Activated CD4-positive, alpha-beta T cell treated with anti-CD3 and anti-CD28 coated beads, Interleukin-2, amount 50 U/mL, for 4 hours (primary cell): ENCODE data around the gene TIMM23.
A peak's percentile ranks its signal among the peaks of the same experiment; 100 is the strongest.
"Not testable (repeated sequence)": the region's sequence is repeated elsewhere in the genome, so short reads cannot be mapped to it uniquely, and the experiment has no call there.

ENCODE experiments used
- DNase-seq, 2 experiments: peaks; one replicate each; pipeline ENCODE4 v3.0.0-alpha.2; 2020

The TIMM23 gene

GRCh38 chr10:45997994-45998763 lies 25.9 kb downstream of the TIMM23 start:
- DNase-seq = no peak

DNA sequence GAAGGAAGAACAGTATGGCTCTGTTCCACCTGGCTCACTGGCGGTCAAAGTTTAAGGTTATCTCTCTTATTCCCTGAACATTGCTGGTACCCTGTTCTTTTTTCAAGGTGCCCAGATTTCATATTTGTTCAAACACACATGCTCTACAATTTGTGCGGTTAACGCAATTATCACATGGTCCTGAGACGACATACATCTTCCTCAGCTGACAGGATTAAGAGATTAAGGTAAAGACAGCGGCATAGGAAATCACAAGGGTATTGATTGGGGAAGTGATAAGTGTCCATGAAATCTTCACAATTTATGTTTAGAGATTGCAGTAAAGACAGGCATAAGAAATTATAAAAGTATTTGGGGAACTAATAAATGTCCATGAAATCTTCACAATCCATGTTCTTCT lies 27.7 kb downstream of the TIMM23 start:
- DNase-seq = not testable (repeated sequence)

DNA sequence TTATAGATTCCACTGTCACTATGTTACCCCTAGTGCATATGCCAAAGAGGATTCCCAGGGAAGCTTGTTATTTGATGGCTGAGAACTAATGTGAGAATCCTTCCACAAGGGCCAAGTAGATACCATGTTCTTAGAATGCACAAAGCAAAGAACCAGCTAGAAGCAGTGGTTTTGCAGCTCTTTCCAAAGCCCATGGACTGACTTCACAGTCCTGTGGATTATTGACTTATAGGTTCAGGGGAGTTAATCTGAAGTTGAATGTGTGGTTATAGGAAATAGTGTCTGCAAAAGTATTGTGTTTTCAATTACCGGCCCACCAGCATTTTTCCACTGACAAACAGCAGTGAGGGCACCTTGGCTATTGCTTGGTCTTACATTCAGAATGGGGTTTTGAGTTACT lies 28.2 kb downstream of the TIMM23 start:
- DNase-seq = no peak

DNA sequence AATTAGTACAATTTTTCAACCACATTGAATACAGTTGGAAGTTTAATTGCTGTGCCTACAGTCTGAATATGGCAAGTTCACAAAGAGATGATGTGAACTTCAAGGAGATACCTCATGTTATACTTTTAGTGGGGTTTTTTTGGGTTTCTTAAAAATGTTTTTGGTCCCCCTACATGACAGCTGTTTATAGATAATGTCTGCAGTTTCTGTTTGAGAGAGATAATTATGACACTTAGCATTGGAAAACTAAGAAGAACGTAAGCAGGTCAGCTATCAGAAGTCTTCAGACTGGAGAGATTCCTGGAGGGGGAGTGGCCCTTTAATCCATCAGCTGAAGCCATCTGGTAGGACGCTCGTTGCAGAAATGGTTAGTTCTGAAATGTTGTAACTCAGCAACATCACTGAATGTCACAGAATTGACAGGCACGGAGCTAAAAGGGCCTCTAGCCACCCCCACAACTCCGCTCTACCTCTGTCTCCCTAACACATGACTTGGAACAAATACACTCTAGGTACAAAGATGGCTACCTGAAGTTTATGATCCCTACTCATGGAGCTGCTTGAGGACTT lies 29.0 kb downstream of the TIMM23 start:
- DNase-seq = no peak

- DNase-seq = not testable (repeated sequence)
Observed at GRCh38 chr10:46002189-46002687, 29.9 kb downstream of the TIMM23 start.

GRCh38 chr10:46002916-46003693 lies 30.8 kb downstream of the TIMM23 start:
- no peak for DNase-seq

GRCh38 chr10:46004963-46005362 lies 32.7 kb downstream of the TIMM23 start:
- DNase-seq = no peak

DNA sequence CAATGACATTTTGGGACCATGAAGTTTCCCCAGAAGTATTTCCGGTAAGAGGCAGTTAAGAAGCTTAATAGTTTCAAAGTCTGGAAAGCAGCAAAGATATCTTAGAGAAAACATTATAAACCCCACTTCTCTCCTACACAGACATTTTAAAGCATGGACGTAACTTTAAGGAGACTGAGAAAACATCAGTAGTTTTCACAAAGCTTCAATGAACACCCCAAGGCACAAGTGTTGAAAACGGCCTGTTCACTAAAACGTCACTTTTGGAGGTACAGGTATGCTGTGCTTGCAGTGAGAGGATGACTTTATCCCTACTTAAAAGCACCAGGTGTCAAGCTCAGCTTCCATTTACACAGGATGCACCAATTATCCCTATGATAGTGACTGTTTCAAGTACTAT lies 33.1 kb downstream of the TIMM23 start:
- DNase-seq = no peak

- no peak for DNase-seq
Observed at GRCh38 chr10:46006219-46006618, 33.9 kb downstream of the TIMM23 start.

GRCh38 chr10:46012746-46013145 lies 40.5 kb downstream of the TIMM23 start:
- DNase-seq = no peak

- no peak for DNase-seq
Observed at GRCh38 chr10:46014206-46014605, 41.9 kb downstream of the TIMM23 start.

- no peak for DNase-seq
Observed at GRCh38 chr10:46014683-46015405, 42.6 kb downstream of the TIMM23 start.

GRCh38 chr10:46016190-46016589 lies 43.9 kb downstream of the TIMM23 start:
- DNase-seq = no peak

DNA sequence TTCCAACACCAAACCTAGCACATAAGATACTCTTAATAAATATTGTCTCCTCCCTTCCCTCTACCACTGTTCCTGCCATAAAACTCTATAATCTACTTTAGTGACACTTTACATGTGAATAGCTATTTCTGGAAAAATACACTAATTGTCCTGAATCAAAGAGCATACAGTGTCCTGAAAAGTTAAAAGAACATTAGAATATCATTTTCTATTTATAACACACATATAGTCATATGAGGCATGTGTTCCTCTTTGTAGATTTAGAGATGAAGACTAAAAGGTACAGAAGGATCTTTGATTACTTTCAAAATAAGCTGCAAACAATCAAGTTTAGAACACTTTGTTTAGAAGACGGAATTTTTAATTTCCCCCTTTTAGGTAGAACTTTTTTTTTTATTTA lies 44.5 kb downstream of the TIMM23 start:
- DNase-seq = no peak

DNA sequence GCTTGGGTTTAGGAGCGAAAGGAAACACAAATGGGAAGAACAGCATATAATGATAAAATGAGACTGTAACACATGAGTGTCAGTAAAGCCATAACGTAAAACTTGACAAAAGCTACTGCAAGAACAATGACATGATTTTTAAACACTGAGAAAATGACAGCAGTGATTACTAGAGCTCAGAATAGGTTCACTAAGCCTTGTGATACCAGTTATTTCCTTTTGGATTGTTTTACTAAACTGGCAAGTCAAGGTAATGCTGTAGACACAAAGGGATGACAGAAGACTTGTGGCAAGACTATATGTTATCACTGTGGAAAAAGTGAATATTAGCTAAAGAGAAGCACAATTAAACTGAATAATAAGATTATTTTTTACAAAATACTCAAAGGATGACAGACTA lies 45.4 kb downstream of the TIMM23 start:
- DNase-seq = no peak

GRCh38 chr10:46018453-46019176 lies 46.3 kb downstream of the TIMM23 start:
- DNase-seq = no peak

DNA sequence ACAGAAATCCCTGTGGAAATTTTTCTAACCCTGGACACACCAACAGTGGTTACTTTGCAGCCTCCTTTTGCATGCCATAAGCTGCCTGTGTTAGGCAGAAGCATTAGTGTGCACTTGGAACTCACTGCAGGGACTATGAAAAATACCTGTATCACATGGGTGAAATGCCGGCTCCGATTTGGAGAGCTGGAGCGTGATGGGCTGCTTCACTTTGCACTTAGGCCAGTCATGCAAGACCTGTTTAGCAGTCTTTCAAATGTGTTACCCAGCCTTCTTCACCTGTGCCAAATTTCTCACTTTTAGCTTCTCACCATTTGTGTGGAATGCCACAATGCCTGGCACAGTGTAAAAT lies 46.9 kb downstream of the TIMM23 start:
- no peak for DNase-seq

- no peak for DNase-seq
Observed at GRCh38 chr10:46019569-46020343, 47.5 kb downstream of the TIMM23 start.

- no peak for DNase-seq
Observed at GRCh38 chr10:46020344-46020657, 48.0 kb downstream of the TIMM23 start.

DNA sequence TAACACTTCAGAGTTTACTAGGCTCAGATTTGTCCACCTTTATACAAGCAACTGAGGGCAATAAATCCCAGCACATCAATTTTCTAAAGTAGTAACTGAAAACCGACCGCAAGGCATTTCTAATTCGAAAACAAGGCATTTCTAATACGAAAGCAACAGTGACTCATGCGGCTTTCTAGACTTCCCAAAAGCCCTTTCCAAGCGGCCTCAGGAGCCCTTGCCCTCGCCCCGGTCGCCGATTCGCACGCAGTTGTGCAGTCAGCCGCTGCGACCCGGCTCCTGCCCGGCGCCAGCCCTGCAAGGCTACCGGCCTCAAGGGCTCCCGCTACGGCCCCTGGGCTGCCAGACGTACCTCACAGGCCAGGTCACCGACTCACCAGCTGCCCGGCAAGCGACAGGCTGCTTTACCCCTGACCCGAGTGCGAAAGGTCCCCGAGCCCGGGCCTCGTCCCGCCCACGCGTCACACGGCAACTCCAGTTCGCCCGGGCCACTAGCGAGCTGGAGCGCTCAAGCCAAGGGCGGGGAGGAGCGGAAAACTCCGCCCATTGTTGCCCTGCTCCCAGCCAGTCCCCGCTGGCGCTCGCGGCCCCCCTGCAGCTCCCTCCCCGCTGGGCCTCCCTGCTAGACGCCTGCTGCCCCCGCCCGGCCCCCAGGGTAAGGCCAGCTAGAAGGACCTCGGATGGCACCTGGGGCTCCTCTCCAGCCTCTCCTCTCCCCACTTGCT lies 50.9 kb downstream of the TIMM23 start:
- peak; percentile 54 to 61 for DNase-seq

GRCh38 chr10:46024948-46025347 lies 52.7 kb downstream of the TIMM23 start:
- no peak for DNase-seq
